NB4 (cell line): ENCODE data around the gene OSBPL10.

ENCODE experiments used
- CTCF ChIP-seq: IDR thresholded peaks from one replicate; pipeline ENCODE4 v1.5.1; 2012; ENCODE audit warnings: low read depth, low read length
- MYC ChIP-seq: IDR thresholded peaks from 2 replicates; pipeline ENCODE4 v1.6.1; 2011; ENCODE audit warnings: low read depth, low read length
- POLR2A ChIP-seq: IDR thresholded peaks from 2 replicates; pipeline ENCODE4 v1.6.1; 2011; ENCODE audit warnings: mild to moderate bottlenecking; ENCODE audit not compliant: insufficient read length; ENCODE audit errors: extremely low read depth

GRCh38 chr3:31693346-31693745, 287.7 kb downstream of the OSBPL10 start:
- no peak for TF ChIP-seq POLR2A
- no peak for TF ChIP-seq CTCF
- TF ChIP-seq MYC, result no peak
